GM21447 (cell line): Measurements from ENCODE around the gene S1PR2.
A peak's percentile ranks its signal among the peaks of the same experiment; 100 is the strongest.
"Not testable (repeated sequence)": the region's sequence is repeated elsewhere in the genome, so short reads cannot be mapped to it uniquely, and the experiment has no call there.

Source experiments
- ATAC-seq: cut with Tn5 transposase; IDR thresholded peaks from one replicate; pipeline ENCODE4 v1.9.1; 2021; ENCODE audit not compliant: unreplicated experiment

The S1PR2 gene

DNA sequence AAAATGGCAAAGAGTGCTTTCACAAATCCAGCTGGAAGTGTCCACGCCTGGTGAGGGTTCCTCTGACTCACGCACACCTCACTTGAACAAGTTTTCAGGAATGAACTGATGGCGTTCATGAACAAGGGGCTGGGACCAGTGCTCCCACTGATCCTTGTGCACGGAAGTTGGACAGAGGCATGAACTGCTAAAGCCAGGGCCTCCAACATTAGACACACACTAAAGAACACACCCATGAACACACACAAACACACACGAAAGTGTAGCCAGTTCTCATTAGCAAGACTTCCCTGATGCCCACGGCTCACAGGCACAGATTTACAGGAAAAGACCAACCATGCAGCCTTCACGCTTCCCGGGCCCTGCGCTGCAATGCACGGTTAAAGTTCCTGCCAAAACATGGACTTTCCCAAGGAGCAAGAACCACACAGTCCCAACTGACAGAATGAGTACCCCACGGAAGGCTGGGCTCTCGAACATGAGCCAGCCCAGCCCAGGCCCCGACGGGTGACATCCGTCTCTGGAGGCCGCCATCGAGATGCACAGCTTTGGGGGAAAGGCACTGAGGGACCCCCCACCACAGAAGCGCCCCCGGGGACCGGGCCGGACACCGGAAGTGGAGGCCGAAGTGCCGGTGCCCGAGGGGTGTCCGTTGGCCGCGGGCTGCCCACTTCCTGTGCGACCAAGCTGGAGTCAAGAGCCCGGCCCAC, 37.2 kb downstream of the S1PR2 start:
- ATAC-seq = peak; percentile 26

- ATAC-seq = no peak
These were observed 38.2 kb downstream of the S1PR2 start for GRCh38 chr19:10192922-10193321.

DNA sequence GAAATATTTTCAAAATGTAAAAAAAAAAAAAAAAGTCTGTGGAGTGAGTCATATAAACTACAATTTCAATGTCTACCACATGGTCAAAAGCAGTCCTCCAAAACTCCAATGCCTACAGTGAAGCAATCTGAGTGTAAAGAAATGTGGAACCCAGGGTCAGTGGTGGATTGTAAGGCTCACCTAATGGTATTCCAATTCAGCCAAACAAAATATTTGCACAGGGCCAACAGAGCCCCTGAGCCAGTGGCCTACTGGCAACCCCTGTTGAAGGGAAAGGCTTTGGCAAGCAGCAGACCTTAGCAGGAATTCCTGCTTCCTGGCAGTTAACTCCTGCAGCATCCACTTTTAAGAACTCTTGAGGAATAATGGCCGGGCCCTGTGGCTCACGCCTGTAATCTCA, 39.8 kb downstream of the S1PR2 start:
- ATAC-seq = no peak

GRCh38 chr19:10190026-10190425, 41.1 kb downstream of the S1PR2 start:
- ATAC-seq = no peak

GRCh38 chr19:10189616-10190015, 41.5 kb downstream of the S1PR2 start:
- ATAC-seq = no peak

DNA sequence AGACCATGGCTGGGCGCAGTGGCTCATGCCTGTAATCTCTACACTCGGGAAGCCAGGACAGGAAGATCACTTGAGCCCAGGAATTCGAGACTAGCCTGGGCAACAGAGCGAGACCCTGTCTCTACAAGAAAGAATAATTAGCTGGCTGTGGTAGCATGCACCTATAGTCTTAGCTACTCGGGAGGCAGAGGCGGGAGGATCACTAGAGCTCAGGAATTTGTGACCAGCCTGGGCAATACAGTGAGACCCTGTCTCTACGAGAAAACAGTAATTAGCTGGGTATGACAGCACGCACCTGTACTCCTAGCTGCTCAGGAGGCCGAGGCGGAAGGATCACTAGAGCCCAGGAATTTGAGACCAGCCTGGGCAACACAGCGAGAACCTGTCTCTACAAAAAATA, 43.8 kb downstream of the S1PR2 start:
- no peak for ATAC-seq

DNA sequence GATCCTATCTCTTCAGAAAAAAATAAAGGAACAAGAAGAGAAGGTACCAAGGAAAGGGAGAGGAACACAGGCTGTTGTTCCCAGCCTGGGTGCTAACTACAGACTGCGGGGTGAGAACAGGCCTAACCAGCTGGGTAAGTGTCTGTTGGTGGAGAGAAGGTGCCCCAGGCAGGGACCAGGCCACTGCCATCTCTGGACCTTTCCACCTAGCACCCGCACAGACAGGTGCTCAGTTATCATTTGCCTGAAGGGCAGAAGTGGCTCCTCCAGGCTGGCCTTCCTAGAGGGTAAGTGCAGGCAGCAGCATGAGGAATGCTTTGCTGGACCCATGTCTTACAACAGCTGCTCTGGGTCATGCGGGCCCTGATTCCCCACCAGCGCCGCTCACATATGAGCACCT, 46.5 kb downstream of the S1PR2 start:
- ATAC-seq = no peak

DNA sequence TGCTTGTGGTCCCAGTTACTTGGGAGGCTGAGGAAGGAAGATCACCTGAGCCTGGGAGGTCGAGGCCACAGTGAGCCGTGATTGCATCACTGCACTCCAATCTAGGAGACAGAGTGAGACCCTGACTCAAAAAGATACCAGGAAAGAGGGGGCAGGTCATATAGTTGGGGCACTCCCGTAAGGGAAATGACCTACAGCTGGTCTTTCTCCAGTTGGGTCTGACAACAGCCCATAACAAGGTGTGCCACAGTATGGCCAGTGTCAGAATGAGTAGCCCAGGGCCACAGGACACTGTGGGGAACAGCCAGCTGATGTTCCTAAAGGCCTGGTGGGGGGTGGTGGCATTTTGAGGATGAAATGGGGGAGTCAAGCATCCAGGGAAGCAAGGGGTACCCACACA, 47.2 kb downstream of the S1PR2 start:
- ATAC-seq = no peak

DNA sequence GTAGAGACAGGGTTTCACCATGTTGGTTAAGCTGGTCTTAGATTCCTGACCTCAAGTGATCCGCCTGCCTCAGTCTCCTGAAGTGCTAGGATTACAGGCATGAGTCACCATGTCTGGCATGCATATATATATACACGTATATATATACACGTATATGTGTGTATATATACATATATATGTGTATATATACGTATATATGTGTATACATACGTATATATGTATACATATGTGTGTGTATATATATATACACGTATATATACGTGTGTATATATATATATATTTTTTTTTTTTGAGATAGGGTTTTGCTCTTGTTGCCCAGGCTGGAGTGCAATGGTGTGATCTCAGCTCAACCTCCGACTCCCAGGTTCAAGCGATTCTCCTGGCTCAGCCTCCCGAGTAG, 48.3 kb downstream of the S1PR2 start:
- no peak for ATAC-seq

DNA sequence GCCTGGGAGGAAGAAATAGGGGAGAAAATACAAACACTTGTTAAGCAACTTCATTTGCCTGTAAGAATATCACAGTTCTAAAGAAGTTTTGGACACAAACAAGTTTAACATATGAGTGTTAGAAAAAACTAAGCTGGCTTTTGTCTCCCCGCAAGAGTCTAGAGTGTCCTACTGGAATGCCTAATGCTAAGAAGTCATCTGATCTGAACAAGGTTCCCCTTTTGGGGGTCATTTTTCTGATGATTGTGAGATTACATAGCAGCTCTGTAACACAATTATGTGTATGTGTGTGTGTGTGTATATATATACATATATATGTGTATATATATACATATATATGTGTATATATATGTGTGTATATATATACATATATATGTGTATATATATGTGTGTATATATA, 49.1 kb downstream of the S1PR2 start:
- no peak for ATAC-seq

DNA sequence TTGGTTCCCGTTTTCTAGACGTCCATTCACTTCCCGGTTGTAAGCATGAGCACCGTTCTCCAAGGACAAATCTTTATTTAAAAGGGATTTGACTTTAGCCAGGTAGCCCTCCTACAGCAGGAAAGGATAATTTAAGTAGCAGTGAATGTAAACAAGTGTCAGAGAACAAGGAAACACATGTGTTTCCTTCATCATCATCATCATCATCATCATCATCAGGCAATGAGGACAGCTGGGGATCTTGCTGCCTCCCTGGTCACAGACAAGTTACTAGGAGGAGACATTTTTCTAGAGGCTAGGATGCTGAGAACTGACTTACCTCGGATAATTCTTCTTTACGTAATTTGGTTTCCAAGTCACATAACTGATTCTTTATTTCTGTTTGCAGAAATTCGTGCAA, 50.7 kb downstream of the S1PR2 start:
- ATAC-seq = no peak

- ATAC-seq = not testable (repeated sequence)
These were observed 51.1 kb downstream of the S1PR2 start for GRCh38 chr19:10180024-10180423.

DNA sequence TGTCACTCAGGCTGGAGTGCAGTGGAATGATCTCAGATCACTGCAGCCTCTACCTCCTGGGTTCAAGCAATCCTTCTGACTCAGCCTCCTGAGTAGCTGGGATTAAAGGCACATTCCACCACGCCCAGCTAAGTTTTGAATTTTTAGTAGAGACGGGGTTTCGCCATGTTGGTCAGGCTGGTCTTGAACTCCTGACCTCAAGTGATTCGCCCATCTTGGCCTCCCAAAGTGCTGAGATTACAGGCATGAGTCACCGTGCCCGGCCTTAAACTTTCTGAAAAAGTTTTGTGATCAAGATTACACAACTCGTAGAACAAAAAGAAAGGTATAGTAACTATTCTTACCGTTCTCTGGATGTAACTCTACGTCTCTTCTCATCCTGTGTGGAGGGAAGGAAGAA, 57.6 kb downstream of the S1PR2 start:
- ATAC-seq = no peak
